ENCODE measurements around the gene DDX23.
A peak's percentile ranks its signal among the peaks of the same experiment; 100 is the strongest.

The DDX23 gene

GRCh38 chr12:48817873-48818830 is 33.8 kb downstream of the DDX23 start, which contains the start of gene CACNB3:
CACNB3 (plus strand) TSS chr12:48818496; CDS start chr12:48818930, 434 bp downstream.
- H3K36me3 ChIP-seq, result no peaks in the 10 kb centered on the region
- no peaks in the 10 kb centered on the region for H3K9me3 ChIP-seq
- DNase-seq, result peak; percentile 79
- peak within 1 kb of the TSS; percentile 60 for H3K4me3 ChIP-seq (ENCODE audit: low read depth, low read length)
- H3K4me1 ChIP-seq, result peaks cover 3% of the 10 kb centered on the region
- TF ChIP-seq CTCF (IDR thresholded peaks at IDR 0.05; ENCODE audit: low read depth, low read length), result no peak
- no peaks in the 10 kb centered on the region for H3K27me3 ChIP-seq

- no peak for TF ChIP-seq CTCF (IDR thresholded peaks at IDR 0.05; ENCODE audit: low read depth, low read length)
- peaks cover 3% of the 10 kb centered on the region for H3K4me1 ChIP-seq
Measured at GRCh38 chr12:48816143-48816854, 35.7 kb downstream of the DDX23 start.

GRCh38 chr12:48815126-48816110 is 36.5 kb downstream of the DDX23 start:
- no peak for TF ChIP-seq CTCF (IDR thresholded peaks at IDR 0.05; ENCODE audit: low read depth, low read length)
- H3K27me3 ChIP-seq, result no peaks in the 10 kb centered on the region
- peak; percentile 88 for DNase-seq
- no peaks in the 10 kb centered on the region for H3K36me3 ChIP-seq
- peak overlapping the region; percentile 90 for H3K4me3 ChIP-seq (ENCODE audit: low read depth, low read length)
- H3K4me1 ChIP-seq, result peaks cover 3% of the 10 kb centered on the region
- no peaks in the 10 kb centered on the region for H3K9me3 ChIP-seq

More at GRCh38 chr12:48816143-48816854, 35.7 kb downstream of the DDX23 start:
- H3K9me3 ChIP-seq, result no peaks in the 10 kb centered on the region
- H3K4me3 ChIP-seq (ENCODE audit: low read depth, low read length), result peak overlapping the region; percentile 90
- H3K27me3 ChIP-seq, result no peaks in the 10 kb centered on the region
- no peaks in the 10 kb centered on the region for H3K36me3 ChIP-seq
- DNase-seq, result no peak

GRCh38 chr12:48814262-48815125 is 37.5 kb downstream of the DDX23 start:
- DNase-seq, result peak; percentile 90
- peak; percentile 88 for TF ChIP-seq CTCF (IDR thresholded peaks at IDR 0.05; ENCODE audit: low read depth, low read length)
- Histone ChIP-seq H3K4me3 (ENCODE audit: low read depth, low read length) (peak overlapping the region; percentile 90), H3K9me3 (no peaks in the 10 kb centered on the region), H3K27me3 (no peaks in the 10 kb centered on the region), H3K4me1 (peaks cover 3% of the 10 kb centered on the region), H3K36me3 (no peaks in the 10 kb centered on the region)

Data from BE2C (cell line).